ENCODE data around the gene CHTF18. TPM values are rescaled to one million over a fixed set of nuclear protein-coding genes. Genes with fewer than 3 reads are reported as not detected.
A peak's percentile ranks its signal among the peaks of the same experiment; 100 is the strongest.

CHTF18 gene
- total and polyA plus RNA-seq, 10 of the 15 experiments (the other 5 are each of a cell fraction or from before 2014, with no cell fraction given), result 1.6 to 87.8 (median 19.4) TPM

DNA sequence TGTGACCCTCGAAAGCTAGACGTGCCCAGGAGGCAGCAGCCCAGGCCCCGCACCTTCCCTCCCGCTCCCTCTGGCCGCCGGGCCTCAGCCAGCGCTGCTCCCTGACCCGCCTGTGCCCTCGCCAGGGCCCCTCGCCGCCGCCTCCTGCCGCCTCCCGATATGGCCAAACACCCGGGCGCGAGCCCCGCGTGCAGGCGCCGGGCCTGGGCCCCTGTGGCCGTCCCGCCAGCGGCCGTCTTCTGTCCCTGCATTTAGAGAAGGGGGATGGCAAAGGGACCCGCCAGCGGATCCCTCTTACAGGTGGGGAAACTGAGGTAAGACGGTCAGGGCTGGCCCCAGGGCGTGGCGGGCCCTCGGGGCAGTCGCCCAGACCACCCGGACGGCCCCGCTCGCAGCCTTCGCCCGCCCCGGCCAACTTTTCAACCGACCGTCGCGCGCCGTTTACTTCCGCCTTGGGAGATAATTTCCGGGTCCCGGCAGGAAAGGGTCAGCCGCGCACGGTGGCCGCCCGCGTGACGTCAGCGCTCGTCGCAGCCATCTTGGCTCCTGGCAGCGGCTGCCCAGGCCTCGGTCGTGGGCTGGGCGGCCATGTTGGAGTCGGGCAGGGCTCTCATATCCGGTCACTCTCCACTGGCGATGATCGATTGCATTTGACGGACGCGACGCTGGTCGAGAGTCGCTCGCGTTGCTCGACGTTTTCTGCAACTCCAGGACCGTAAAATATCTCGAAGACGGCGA, 19.1 kb downstream of the CHTF18 start (continued):
- TF ChIP-seq JUND (IDR thresholded peaks at IDR 0.05; ENCODE audit: low read depth, low read length) (no peak), WRNIP1 (IDR thresholded peaks at IDR 0.05; ENCODE audit: borderline replicate concordance, low read depth, low read length) (no peak), IRF3 (IDR thresholded peaks at IDR 0.05) (no peak), NFXL1 (IDR thresholded peaks at IDR 0.05; ENCODE audit: borderline replicate concordance) (peak; percentile 59; the same call in 1 of the 2 replicates), SMAD5 (IDR thresholded peaks at IDR 0.05; ENCODE audit: low read depth) (no peak), EP300 (IDR thresholded peaks at IDR 0.05; ENCODE audit: borderline replicate concordance in 1 of 2, control insufficient read depth in 1 of 2, low read depth in 2 of 2, low read length in 2 of 2) (no peak), CUX1 (IDR thresholded peaks at IDR 0.05; ENCODE audit: insufficient replicate concordance, low read depth, low read length) (no peak), TCF3 (IDR thresholded peaks at IDR 0.05; ENCODE audit: borderline replicate concordance, insufficient read depth, low read depth, low read length) (no peak), BACH1 (IDR thresholded peaks at IDR 0.05; ENCODE audit: borderline replicate concordance) (0 out of 2 replicates have a peak, but pooled peaks have one; percentile 2), EGR1 (IDR thresholded peaks at IDR 0.05; ENCODE audit: borderline replicate concordance in 1 of 2, low read depth in 2 of 2, low read length in 2 of 2) (no peak), MYB (IDR thresholded peaks at IDR 0.05; ENCODE audit: borderline replicate concordance, low read depth, low read length) (no peak), ZZZ3 (IDR thresholded peaks at IDR 0.05; ENCODE audit: control insufficient read depth, insufficient read length, low read depth) (no peak), BCL3 (IDR thresholded peaks at IDR 0.05; ENCODE audit: borderline replicate concordance, insufficient read depth, low read depth, low read length, poor library complexity, severe bottlenecking) (no peak), SMC3 (IDR thresholded peaks at IDR 0.05; ENCODE audit: borderline replicate concordance, low read length) (no peak), NFYA (IDR thresholded peaks at IDR 0.05; ENCODE audit: borderline replicate concordance, low read depth, low read length) (no peak)
- TF ChIP-seq, protein P1, sequence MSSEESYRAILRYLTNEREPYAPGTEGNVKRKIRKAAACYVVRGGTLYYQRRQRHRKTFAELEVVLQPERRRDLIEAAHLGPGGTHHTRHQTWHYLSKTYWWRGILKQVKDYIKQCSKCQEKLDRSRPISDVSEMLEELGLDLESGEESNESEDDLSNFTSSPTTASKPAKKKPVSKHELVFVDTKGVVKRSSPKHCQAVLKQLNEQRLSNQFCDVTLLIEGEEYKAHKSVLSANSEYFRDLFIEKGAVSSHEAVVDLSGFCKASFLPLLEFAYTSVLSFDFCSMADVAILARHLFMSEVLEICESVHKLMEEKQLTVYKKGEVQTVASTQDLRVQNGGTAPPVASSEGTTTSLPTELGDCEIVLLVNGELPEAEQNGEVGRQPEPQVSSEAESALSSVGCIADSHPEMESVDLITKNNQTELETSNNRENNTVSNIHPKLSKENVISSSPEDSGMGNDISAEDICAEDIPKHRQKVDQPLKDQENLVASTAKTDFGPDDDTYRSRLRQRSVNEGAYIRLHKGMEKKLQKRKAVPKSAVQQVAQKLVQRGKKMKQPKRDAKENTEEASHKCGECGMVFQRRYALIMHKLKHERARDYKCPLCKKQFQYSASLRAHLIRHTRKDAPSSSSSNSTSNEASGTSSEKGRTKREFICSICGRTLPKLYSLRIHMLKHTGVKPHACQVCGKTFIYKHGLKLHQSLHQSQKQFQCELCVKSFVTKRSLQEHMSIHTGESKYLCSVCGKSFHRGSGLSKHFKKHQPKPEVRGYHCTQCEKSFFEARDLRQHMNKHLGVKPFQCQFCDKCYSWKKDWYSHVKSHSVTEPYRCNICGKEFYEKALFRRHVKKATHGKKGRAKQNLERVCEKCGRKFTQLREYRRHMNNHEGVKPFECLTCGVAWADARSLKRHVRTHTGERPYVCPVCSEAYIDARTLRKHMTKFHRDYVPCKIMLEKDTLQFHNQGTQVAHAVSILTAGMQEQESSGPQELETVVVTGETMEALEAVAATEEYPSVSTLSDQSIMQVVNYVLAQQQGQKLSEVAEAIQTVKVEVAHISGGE (CRISPR knock-in tag; IDR thresholded peaks at IDR 0.05), result no peak

Data from GM12878 (cell line).